Thoracic aorta (tissue), 2 donors: ENCODE results near the gene ARTN. TPM values are rescaled to one million over a fixed set of nuclear protein-coding genes. Genes with fewer than 3 reads are reported as not detected.

Experiments
- ATAC-seq: fragments of 150-250 bp; one replicate; pipeline ENCODE4 v1.8.0; 2017; ENCODE audit warnings: low read depth; ENCODE audit not compliant: insufficient number of reproducible peaks, low FRiP score
- DNase-seq: peaks from one replicate; pipeline ENCODE4 v3.0.0-alpha.2; 2020; ENCODE audit warnings: low spot score
- H3K27ac ChIP-seq, 2 donors: fragments of 200-600 bp; sonication (generic); 1 replicate in 1 of 2; 2 replicates in 1 of 2; pipeline ENCODE4 v1.5.1; 2016; ENCODE audit warnings: mild to moderate bottlenecking in 2 of 2, moderate library complexity in 2 of 2
- H3K27me3 ChIP-seq: fragments of 200-600 bp; sonication (generic); replicated peaks from 2 replicates; pipeline ENCODE4 v1.6.0; 2016; ENCODE audit warnings: mild to moderate bottlenecking; ENCODE audit not compliant: insufficient read depth
- H3K36me3 ChIP-seq: fragments of 200-600 bp; sonication (generic); one replicate; pipeline ENCODE4 v1.5.1; 2016
- H3K4me1 ChIP-seq, 2 donors: fragments of 200-600 bp; sonication (generic); 1 replicate in 1 of 2; 2 replicates in 1 of 2; pipeline versions ENCODE4 v1.5.1 to v1.6.0; 2016; ENCODE audit warnings: low read depth in 2 of 2, mild to moderate bottlenecking in 1 of 2; ENCODE audit not compliant: control insufficient read depth in 1 of 2
- H3K4me3 ChIP-seq: fragments of 200-600 bp; sonication (generic); 2 replicates; pipeline ENCODE4 v1.5.1; 2016; ENCODE audit warnings: mild to moderate bottlenecking
- H3K9me3 ChIP-seq: fragments of 200-600 bp; sonication (generic); 2 replicates; pipeline ENCODE4 v1.5.1; 2016
- total RNA-seq, 2 donors: library from RNA; depleted of rRNA; stranded (reverse); fragments of >200 nt; gene quantifications; one replicate each; pipeline versions ENCODE4 v1.1.0 to v1.2.3, GENCODE V29; 2016
- TF ChIP-seq, protein P1 (sequence below): fragments of 200-600 bp; sonication (generic); IDR thresholded peaks from one replicate; pipeline ENCODE4 v1.5.1; 2019; ENCODE audit warnings: antibody characterized with exemption

The ARTN gene
- total RNA-seq, 2 donors from 2014 or later, result 3.8 to 6.1 TPM

DNA sequence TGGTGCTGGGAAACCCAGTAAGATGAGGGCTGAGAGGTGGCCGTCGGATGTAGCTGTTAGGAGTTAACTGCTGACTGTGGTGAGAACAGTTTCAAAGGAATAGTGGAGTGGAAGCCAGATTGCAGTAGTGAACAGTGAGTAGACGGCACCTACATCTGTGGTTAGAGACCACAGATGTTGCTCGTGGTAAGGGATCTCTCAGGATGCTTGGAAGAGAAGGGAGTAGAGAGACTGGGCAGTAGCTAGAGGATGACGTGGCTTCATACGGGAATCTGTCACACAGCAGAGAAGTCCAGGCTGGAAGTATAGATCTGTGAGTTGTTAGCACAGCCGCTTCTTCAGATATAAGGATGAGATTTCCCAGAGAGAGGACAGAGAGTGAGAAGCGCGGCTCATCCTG is 7.8 kb upstream of the ARTN start:
- TF ChIP-seq, protein P1, sequence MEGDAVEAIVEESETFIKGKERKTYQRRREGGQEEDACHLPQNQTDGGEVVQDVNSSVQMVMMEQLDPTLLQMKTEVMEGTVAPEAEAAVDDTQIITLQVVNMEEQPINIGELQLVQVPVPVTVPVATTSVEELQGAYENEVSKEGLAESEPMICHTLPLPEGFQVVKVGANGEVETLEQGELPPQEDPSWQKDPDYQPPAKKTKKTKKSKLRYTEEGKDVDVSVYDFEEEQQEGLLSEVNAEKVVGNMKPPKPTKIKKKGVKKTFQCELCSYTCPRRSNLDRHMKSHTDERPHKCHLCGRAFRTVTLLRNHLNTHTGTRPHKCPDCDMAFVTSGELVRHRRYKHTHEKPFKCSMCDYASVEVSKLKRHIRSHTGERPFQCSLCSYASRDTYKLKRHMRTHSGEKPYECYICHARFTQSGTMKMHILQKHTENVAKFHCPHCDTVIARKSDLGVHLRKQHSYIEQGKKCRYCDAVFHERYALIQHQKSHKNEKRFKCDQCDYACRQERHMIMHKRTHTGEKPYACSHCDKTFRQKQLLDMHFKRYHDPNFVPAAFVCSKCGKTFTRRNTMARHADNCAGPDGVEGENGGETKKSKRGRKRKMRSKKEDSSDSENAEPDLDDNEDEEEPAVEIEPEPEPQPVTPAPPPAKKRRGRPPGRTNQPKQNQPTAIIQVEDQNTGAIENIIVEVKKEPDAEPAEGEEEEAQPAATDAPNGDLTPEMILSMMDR, result no peak
- DNase-seq, result no peak
- ATAC-seq, result no peak
- no peaks in the 10 kb centered on the region for H3K9me3 ChIP-seq
- H3K4me3 ChIP-seq, result no peak overlapping the region
- H3K27ac ChIP-seq, result no peak overlapping the region
- no peaks in the 10 kb centered on the region for H3K27me3 ChIP-seq
- no peaks in the 10 kb centered on the region for H3K4me1 ChIP-seq
- peaks cover 12% of the 10 kb centered on the region for H3K36me3 ChIP-seq

DNA sequence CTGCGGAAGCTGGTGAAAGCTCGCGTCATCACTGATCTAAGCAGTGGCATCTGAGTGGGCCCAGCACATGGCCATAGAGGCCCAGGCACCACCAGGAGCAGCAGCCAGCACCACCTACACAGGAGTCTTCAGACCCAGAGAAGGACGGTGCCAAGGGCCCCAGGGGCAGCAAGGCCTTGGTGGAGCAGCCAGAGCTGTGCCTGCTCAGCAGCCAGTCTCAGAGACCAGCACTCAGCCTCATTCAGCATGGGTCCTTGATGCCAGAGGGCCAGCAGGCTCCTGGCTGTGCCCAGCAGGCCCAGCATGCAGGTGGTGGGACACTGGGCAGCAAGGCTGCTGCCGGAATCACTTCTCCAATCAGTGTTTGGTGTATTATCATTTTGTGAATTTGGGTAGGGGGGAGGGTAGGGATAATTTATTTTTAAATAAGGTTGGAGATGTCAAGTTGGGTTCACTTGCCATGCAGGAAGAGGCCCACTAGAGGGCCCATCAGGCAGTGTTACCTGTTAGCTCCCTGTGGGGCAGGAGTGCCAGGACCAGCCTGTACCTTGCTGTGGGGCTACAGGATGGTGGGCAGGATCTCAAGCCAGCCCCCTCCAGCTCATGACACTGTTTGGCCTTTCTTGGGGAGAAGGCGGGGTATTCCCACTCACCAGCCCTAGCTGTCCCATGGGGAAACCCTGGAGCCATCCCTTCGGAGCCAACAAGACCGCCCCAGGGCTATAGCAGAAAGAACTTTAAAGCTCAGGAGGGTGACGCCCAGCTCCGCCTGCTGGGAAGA is 3.2 kb upstream of the ARTN start:
- H3K4me3 ChIP-seq, result no peak overlapping the region
- no peaks in the 10 kb centered on the region for H3K9me3 ChIP-seq
- TF ChIP-seq, protein P1, result no peak
- H3K27ac ChIP-seq, result no peak overlapping the region
- peaks cover 11 to 16% of the 10 kb centered on the region in 2 donors for H3K4me1 ChIP-seq
- peaks cover 3% of the 10 kb centered on the region for H3K36me3 ChIP-seq
- DNase-seq, result no peak
- no peaks in the 10 kb centered on the region for H3K27me3 ChIP-seq
- no peak for ATAC-seq

DNA sequence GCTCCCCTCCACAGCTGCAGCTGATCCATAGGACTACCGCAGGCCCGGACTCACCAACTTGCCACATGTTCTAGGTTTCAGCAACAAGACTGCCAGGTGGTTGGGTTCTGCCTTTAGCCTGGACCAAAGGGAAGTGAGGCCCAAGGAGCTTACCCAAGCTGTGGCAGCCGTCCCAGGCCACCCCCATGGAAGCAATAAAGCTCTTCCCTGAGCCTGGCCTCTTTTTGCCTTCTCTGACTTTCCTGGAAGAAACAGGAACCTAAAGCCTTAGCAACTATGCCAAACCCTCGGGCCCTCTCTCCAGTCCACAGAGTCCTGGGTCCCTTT is 2.7 kb upstream of the ARTN start:
- peaks cover 13 to 18% of the 10 kb centered on the region in 2 donors for H3K4me1 ChIP-seq
- TF ChIP-seq, protein P1, result no peak
- H3K4me3 ChIP-seq, result no peak overlapping the region
- no peak for ATAC-seq
- H3K27ac ChIP-seq, result no peak overlapping the region
- H3K27me3 ChIP-seq, result no peaks in the 10 kb centered on the region
- no peaks in the 10 kb centered on the region for H3K36me3 ChIP-seq
- H3K9me3 ChIP-seq, result no peaks in the 10 kb centered on the region
- no peak for DNase-seq

DNA sequence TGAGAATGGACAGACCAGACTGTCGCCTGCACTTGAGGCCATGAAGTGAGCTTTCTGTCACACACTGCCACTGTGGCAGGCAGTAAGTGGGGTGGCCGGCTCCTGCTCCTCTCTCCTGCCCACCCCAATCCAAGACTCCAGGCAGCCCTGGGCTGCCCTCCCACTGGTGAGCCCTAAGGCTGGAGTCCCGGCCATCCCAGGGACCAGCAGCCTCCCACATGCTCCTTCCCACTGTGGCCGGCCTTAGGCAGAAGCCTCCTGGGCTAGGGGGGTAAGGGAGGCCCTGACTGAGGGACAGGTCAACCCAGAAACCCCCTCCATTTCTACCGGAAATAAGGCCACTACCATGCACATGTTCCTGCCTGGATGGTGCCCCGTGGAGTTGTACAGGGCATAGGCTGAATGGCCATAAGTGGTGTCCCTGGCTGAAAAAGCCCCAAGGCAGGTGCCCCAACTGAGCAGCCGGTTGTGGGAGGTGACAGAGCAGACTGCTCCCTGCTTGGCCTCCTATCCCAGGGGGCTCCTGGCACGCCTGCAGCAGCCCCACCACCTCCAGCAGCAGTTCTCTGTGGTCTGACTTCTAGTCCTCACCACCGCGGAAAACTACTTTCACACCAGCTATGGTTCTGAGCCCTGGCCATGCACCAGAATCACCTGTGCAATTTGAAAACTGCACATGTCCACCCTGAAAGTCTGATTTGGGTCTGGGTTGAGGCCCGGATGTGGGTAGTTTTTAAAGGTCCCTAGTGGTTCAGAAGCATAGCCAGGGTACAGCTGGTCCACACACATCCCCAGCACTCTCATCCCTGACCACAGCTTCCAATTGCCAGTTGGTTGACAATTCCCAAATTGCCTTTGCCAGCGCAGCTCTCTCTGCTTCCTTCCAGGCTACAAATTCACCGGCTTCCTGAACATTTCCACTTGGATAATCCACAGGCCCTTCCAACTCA is 1.6 kb upstream of the ARTN start:
- no peak for ATAC-seq
- TF ChIP-seq, protein P1, result no peak
- Histone ChIP-seq H3K27ac (no peak overlapping the region), H3K4me1 (peaks cover 15 to 20% of the 10 kb centered on the region in 2 donors), H3K36me3 (no peaks in the 10 kb centered on the region), H3K9me3 (no peaks in the 10 kb centered on the region), H3K4me3 (no peak overlapping the region), H3K27me3 (no peaks in the 10 kb centered on the region)
- no peak for DNase-seq

DNA sequence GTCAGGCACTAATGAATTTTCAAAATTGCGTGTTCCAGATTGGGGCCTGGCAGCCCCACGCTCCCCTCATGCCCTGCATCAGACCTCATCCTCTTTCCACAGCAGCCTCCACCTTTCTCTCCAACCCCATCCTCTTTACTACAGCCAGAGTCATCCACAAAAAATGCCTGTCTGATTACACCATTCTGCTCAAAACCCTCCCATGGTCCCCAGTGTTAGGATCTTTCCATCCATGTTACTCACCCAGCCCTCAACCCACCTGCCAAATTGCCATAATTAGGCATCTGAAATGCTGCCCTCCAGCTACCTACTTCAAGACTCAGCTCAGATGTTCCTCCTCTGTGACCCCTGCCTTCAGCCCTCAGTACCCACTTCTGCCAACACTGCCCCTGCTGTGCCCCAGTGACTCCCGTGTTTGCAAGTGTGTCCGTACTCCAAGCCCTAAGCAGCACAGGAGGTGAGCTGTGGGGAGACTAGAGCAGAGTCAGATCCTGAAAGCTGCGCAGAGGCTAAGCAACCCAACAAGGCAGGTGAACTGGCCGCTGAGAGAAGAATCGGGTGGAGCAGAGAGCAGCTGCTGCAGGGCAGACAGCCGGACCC is 715 bp upstream of the ARTN start:
- DNase-seq (no peak), ATAC-seq (no peak)
- peak overlapping the region; percentile 73 for H3K4me3 ChIP-seq
- no peaks in the 10 kb centered on the region for H3K36me3 ChIP-seq
- no peak overlapping the region for H3K27ac ChIP-seq
- peaks cover 15 to 20% of the 10 kb centered on the region in 2 donors for H3K4me1 ChIP-seq
- TF ChIP-seq, protein P1, result no peak
- no peaks in the 10 kb centered on the region for H3K9me3 ChIP-seq
- H3K27me3 ChIP-seq, result no peaks in the 10 kb centered on the region
